ENCODE measurements around the gene SGCG.

Gene SGCG

GRCh38 chr13:23254506-23254905 is 73.7 kb downstream of the SGCG start:
- TF ChIP-seq CTCF (IDR thresholded peaks at IDR 0.05; ENCODE audit: insufficient read depth, low read depth, low read length, missing control alignments): no peak
- no peak overlapping the region for H3K4me3 ChIP-seq (ENCODE audit: low read depth, low read length)
- DNase-seq (ENCODE audit: low read depth): no peak

DNA sequence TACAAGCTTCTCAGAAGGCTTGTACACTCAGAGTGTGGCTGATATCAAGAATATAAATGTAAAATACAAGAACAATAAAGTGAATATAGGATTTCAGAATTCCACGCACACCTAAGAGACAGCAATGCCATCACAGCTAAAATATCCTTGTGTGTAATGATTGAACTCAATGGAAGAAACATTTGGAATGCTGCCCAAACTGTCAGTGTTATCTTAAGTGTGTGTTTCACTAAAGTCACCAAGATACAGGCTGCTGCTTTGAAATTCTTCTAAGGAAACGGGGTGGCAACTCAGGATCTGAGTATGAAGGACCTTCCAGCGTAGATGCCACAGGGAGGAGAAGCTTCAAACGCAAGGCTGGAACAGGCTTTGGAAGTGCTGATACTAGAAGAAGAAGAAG is 86.8 kb downstream of the SGCG start:
- TF ChIP-seq CTCF (IDR thresholded peaks at IDR 0.05; ENCODE audit: insufficient read depth, low read depth, low read length, missing control alignments): no peak
- DNase-seq (ENCODE audit: low read depth): no peak
- H3K4me3 ChIP-seq (ENCODE audit: low read depth, low read length): no peak overlapping the region

- peak; percentile 64 for DNase-seq (ENCODE audit: low read depth)
- no peak overlapping the region for H3K4me3 ChIP-seq (ENCODE audit: low read depth, low read length)
- no peak for TF ChIP-seq CTCF (IDR thresholded peaks at IDR 0.05; ENCODE audit: insufficient read depth, low read depth, low read length, missing control alignments)
Measured at GRCh38 chr13:23268441-23268840, 87.7 kb downstream of the SGCG start.

DNA sequence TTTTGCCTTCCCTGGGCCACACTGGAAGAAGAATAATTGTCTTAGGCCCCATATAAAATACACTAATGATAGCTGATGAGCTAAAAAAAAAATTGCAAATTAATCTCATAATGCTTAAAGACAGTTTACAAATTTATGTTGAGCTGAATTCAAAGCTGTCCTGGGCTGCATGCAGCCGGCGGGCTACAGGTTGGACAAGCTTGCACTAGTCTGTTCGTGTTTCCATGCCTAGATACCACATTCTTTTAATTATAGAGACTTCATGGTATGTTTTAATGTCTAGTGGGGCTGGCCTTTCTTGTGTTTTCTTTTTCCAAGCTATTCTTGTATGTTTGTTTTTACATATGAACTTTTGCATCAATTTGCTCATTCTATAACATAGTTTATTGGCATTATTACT is 90.6 kb downstream of the SGCG start:
- no peak overlapping the region for H3K4me3 ChIP-seq (ENCODE audit: low read depth, low read length)
- TF ChIP-seq CTCF (IDR thresholded peaks at IDR 0.05; ENCODE audit: insufficient read depth, low read depth, low read length, missing control alignments): no peak

GRCh38 chr13:23273498-23273897 is 92.7 kb downstream of the SGCG start:
- H3K4me3 ChIP-seq (ENCODE audit: low read depth, low read length): no peak overlapping the region
- no peak for TF ChIP-seq CTCF (IDR thresholded peaks at IDR 0.05; ENCODE audit: insufficient read depth, low read depth, low read length, missing control alignments)
- DNase-seq (ENCODE audit: low read depth): no peak

More for the DNA sequence above, 90.6 kb downstream of the SGCG start:
- no peak for DNase-seq (ENCODE audit: low read depth)

- DNase-seq (ENCODE audit: low read depth): no peak
- H3K4me3 ChIP-seq (ENCODE audit: low read depth, low read length): no peak overlapping the region
- TF ChIP-seq CTCF (IDR thresholded peaks at IDR 0.05; ENCODE audit: insufficient read depth, low read depth, low read length, missing control alignments): no peak
Measured at GRCh38 chr13:23279321-23279720, 98.5 kb downstream of the SGCG start.

DNA sequence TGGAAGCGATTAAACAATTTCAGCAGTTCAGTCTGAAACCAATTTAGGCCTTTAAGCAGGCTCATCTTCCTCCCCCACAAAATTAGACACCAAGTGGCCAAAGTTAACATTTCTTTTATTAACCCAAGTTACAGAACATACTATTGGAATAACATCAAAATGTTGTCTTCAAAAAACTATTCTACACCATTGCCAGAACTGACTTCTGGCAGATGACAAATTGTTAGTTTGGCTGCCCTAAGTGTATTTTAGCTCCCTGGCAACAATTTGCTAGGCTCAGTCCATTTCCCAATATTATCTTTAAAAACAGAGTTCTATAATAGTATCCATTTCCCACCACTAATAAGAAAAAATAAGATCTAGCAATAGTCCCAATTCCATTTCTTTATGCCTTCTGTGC is 107.8 kb downstream of the SGCG start:
- H3K4me3 ChIP-seq (ENCODE audit: low read depth, low read length): no peak overlapping the region
- TF ChIP-seq CTCF (IDR thresholded peaks at IDR 0.05; ENCODE audit: insufficient read depth, low read depth, low read length, missing control alignments): no peak
- no peak for DNase-seq (ENCODE audit: low read depth)

Data from GM12865 (cell line).